GM12878 (cell line): ENCODE data around the gene ZNF709. TPM values are rescaled to one million over a fixed set of nuclear protein-coding genes. Genes with fewer than 3 reads are reported as not detected.

Source experiments
- ATAC-seq: fragments of 200-7000 bp; cut with Tn5 transposase; 3 replicates; pipeline ENCODE4 v1.9.1; 2020; ENCODE audit warnings: mild to moderate bottlenecking, moderate library complexity
- Bru-seq: library from RNA; stranded (reverse); fragments of 400-500 nt; gene quantifications from one replicate; lab custom pipeline; 2021; lab: Mats Ljungman, UMichigan
- BruChase-seq, 2 experiments: library from RNA; stranded (reverse); fragments of 400-500 nt; gene quantifications; one replicate each; lab custom pipeline; 2021; lab: Mats Ljungman, UMichigan
- BruUV-seq: library from RNA; stranded (reverse); fragments of 400-500 nt; replicated peaks from 2 replicates; lab custom pipeline; 2021; lab: Mats Ljungman, UMichigan
- CTCF ChIA-PET: fragments of 300-600 bp; sonication (Branson Sonifier 250); formaldehyde crosslinking; extraction: SDS; loops from one replicate; lab custom pipeline; 2021; ENCODE audit warnings: inconsistent platforms; lab: Yijun Ruan, JAX
- POLR2A ChIA-PET: fragments of 350-600 bp; formaldehyde crosslinking; extraction: SDS; loops from one replicate; lab custom pipeline; 2021; ENCODE audit warnings: inconsistent platforms; lab: Charles Lee
- RAD21 ChIA-PET: fragments of 300-600 bp; sonication (Branson Sonifier 250); formaldehyde crosslinking; loops from one replicate; lab custom pipeline; 2023; ENCODE audit warnings: antibody characterized with exemption; ENCODE audit not compliant: unreplicated experiment; lab: Charles Lee
- SMC1A ChIA-PET: fragments of 300-600 bp; sonication (Branson Sonifier 250); formaldehyde crosslinking; loops from one replicate; lab custom pipeline; 2023; ENCODE audit not compliant: unreplicated experiment, uncharacterized antibody; lab: Charles Lee
- DNase-seq: peaks from one replicate; pipeline ENCODE4 v3.0.0-alpha.2; 2011; ENCODE audit warnings: low read depth, low spot score
- FAIRE-seq: peaks from 3 replicates; lab custom pipeline; 2011; peaks lifted over from hg19 to GRCh38; lab: Jason Lieb, UNC
- H2AFZ ChIP-seq: 2 replicates; pipeline ENCODE4 v1.6.0; 2011; ENCODE audit warnings: low read depth, low read length, control low read depth; ENCODE audit not compliant: control insufficient read depth
- H3K27ac ChIP-seq: 2 replicates; pipeline ENCODE4 v1.5.1; 2011; ENCODE audit warnings: control low read depth; ENCODE audit not compliant: control insufficient read depth, insufficient read depth
- H3K27me3 ChIP-seq, 2 experiments: replicated peaks in 1 of 2; 2 replicates each; pipeline versions ENCODE4 v1.6.0 to v1.6.1; 2011; ENCODE audit warnings: low read length in 1 of 2; ENCODE audit not compliant: control insufficient read depth in 2 of 2, insufficient read depth in 2 of 2
- H3K36me3 ChIP-seq, 2 experiments: 2 replicates each; pipeline ENCODE4 v1.5.1; 2011; ENCODE audit warnings: low read length in 1 of 2; ENCODE audit not compliant: control insufficient read depth in 2 of 2, insufficient read depth in 2 of 2
- H3K4me1 ChIP-seq: 2 replicates; pipeline ENCODE4 v1.6.1; 2011; ENCODE audit warnings: mild to moderate bottlenecking, low read length, moderate library complexity, mixed read lengths; ENCODE audit not compliant: control insufficient read depth, insufficient read depth
- H3K4me2 ChIP-seq: 2 replicates; pipeline ENCODE4 v1.6.0; 2011; ENCODE audit warnings: control low read depth; ENCODE audit not compliant: control insufficient read depth, insufficient read depth
- H3K4me3 ChIP-seq: fragments of 200-600 bp; sonication (generic); 2 replicates; pipeline ENCODE4 v1.5.1; 2016
- H3K79me2 ChIP-seq: 2 replicates; pipeline ENCODE4 v1.6.0; 2011; ENCODE audit warnings: low read length; ENCODE audit not compliant: control insufficient read depth, insufficient read depth
- H3K9ac ChIP-seq: 2 replicates; pipeline ENCODE4 v1.8.0; 2011; ENCODE audit warnings: low read length, control low read depth, mixed read lengths; ENCODE audit not compliant: control insufficient read depth, insufficient read depth
- H3K9me3 ChIP-seq: replicated peaks from 3 replicates; pipeline ENCODE4 v1.5.1; 2011; ENCODE audit warnings: mild to moderate bottlenecking, low read length; ENCODE audit not compliant: control insufficient read depth, insufficient read depth
- H4K20me1 ChIP-seq: 2 replicates; pipeline ENCODE4 v1.6.0; 2011; ENCODE audit not compliant: control insufficient read depth, insufficient read depth
- CEBPB ChIP-seq, 2 experiments: fragments of 150-350 bp in 1 of 2; IDR thresholded peaks; 2 replicates each; pipeline ENCODE4 v1.6.1; 2012 to 2014; ENCODE audit warnings: low read depth in 2 of 2, low read length in 2 of 2, borderline replicate concordance in 1 of 2, inconsistent platforms in 1 of 2
- CHD2 ChIP-seq: IDR thresholded peaks from 2 replicates; pipeline ENCODE4 v1.6.1; 2011; ENCODE audit warnings: low read depth, low read length, improper control_type of control experiment, borderline replicate concordance
- IKZF1 ChIP-seq: fragments of 450-650 bp; conservative IDR thresholded peaks from 2 replicates; pipeline ENCODE4 v1.6.1; 2017; ENCODE audit warnings: antibody characterized with exemption, mild to moderate bottlenecking
- KLF5 ChIP-seq: fragments of 450-650 bp; IDR thresholded peaks from 2 replicates; pipeline ENCODE4 v1.6.1; 2014; ENCODE audit warnings: mild to moderate bottlenecking; ENCODE audit not compliant: partially characterized antibody
- MEF2A ChIP-seq: IDR thresholded peaks from 2 replicates; pipeline ENCODE4 v1.6.1; 2011; ENCODE audit warnings: low read depth, mild to moderate bottlenecking, low read length, moderate library complexity; ENCODE audit not compliant: insufficient read depth
- MEF2B ChIP-seq: fragments of 450-650 bp; IDR thresholded peaks from 2 replicates; pipeline ENCODE4 v1.6.1; 2018; ENCODE audit warnings: mild to moderate bottlenecking, moderate library complexity; ENCODE audit not compliant: partially characterized antibody, poor library complexity, severe bottlenecking
- MXI1 ChIP-seq: fragments of 150-350 bp; IDR thresholded peaks from 2 replicates; pipeline ENCODE4 v1.6.1; 2011; ENCODE audit warnings: low read depth, mild to moderate bottlenecking, inconsistent platforms, low read length, improper control_type of control experiment
- POLR2AphosphoS5 ChIP-seq: IDR thresholded peaks from 2 replicates; pipeline ENCODE4 v1.6.1; 2011; ENCODE audit warnings: mild to moderate bottlenecking, low read length, inconsistent platforms
- POU2F2 ChIP-seq: IDR thresholded peaks from 3 replicates; pipeline ENCODE4 v1.6.1; 2011; ENCODE audit warnings: low read depth, mild to moderate bottlenecking, low read length, borderline replicate concordance
- SMARCA5 ChIP-seq: fragments of 450-650 bp; IDR thresholded peaks from 2 replicates; pipeline ENCODE4 v1.6.1; 2017; ENCODE audit warnings: mild to moderate bottlenecking
- SPI1 ChIP-seq: IDR thresholded peaks from 2 replicates; pipeline ENCODE4 v1.6.1; 2011; ENCODE audit warnings: low read depth, mild to moderate bottlenecking, low read length, moderate library complexity, borderline replicate concordance; ENCODE audit not compliant: insufficient read depth
- TCF12 ChIP-seq: IDR thresholded peaks from 2 replicates; pipeline ENCODE4 v1.6.1; 2011; ENCODE audit warnings: low read depth, mild to moderate bottlenecking, low read length
- ZNF207 ChIP-seq: fragments of 450-650 bp; IDR thresholded peaks from 2 replicates; pipeline ENCODE4 v1.6.1; 2014; ENCODE audit warnings: antibody characterized with exemption, mild to moderate bottlenecking, borderline replicate concordance
- ZSCAN29 ChIP-seq: fragments of 450-650 bp; IDR thresholded peaks from 2 replicates; pipeline ENCODE4 v1.6.1; 2017; ENCODE audit warnings: mild to moderate bottlenecking, moderate library complexity
- WGBS: methylation state at CpG from one replicate; pipeline ENCODE4 v1.1.6; 2016; ENCODE audit warnings: low lambda C conversion rate; ENCODE audit not compliant: insufficient replicate concordance, insufficient coverage; ENCODE audit errors: missing lambda C conversion rate; 5-methylcytosine and 5-hydroxymethylcytosine counted together
- in situ Hi-C: fragments of 300-500 bp; cut with MboI; formaldehyde crosslinking; loops from 9 replicates; pipeline ENCODE4 v1.14.3; 2018; ENCODE audit warnings: mixed read lengths
- intact Hi-C: fragments of 100-400 bp; cut with micrococcal nuclease; formaldehyde crosslinking; loops from one replicate; pipeline ENCODE4 v1.14.2; 2022; ENCODE audit not compliant: unreplicated experiment
- long read RNA-seq, 2 experiments: library from polyadenylated mRNA; unstranded; transcript quantifications; one replicate each; pipeline ENCODE4 v2.0.0, GENCODE V29; 2019 to 2020
- polyA minus RNA-seq, 3 experiments: library from RNA; depleted of rRNA, polyadenylated mRNA; stranded (reverse); fragments of >200 nt; gene quantifications; 2 replicates each; pipeline ENCODE4 v1.2.3, GENCODE V29; 2011
- polyA plus RNA-seq, 11 experiments: library from polyadenylated mRNA; depleted of rRNA in 4 of 11; unstranded in 6 of 11; stranded (reverse) in 5 of 11; fragments of >200 nt; fragmentation: Nextera tagmentation in 4 of 11; fragmentation: Illumina TruSeq in 1 of 11; extraction: Ambion mirVana in 4 of 11; extraction: Trizol in 1 of 11; gene quantifications; 1 replicate in 1 of 11; 2 replicates in 10 of 11; pipeline versions ENCODE4 v1.2.1 to v1.2.3, GENCODE V29; 2011 to 2016; ENCODE audit warnings: inconsistent platforms in 2 of 11, missing spikeins in 2 of 11, low read depth in 1 of 11
- total RNA-seq, 4 experiments: library from RNA; depleted of rRNA in 3 of 4; stranded (reverse); fragments of >200 nt in 3 of 4; fragmentation: Illumina TruSeq in 1 of 4; extraction: Trizol in 1 of 4; gene quantifications; 2 replicates each; pipeline versions ENCODE4 v1.2.1 to v1.2.3, GENCODE V29; 2013 to 2021
- TF ChIP-seq, protein P1 (sequence below): fragments of 450-650 bp; IDR thresholded peaks from 2 replicates; pipeline ENCODE4 v1.6.1; 2017; ENCODE audit warnings: borderline replicate concordance
- TF ChIP-seq, protein P2 (sequence below): IDR thresholded peaks from 2 replicates; pipeline ENCODE4 v1.6.1; 2012; ENCODE audit warnings: low read depth, low read length, improper control_type of control experiment
- TF ChIP-seq, protein P3 (sequence below): fragments of 450-650 bp; IDR thresholded peaks from 2 replicates; pipeline ENCODE4 v1.6.1; 2016; ENCODE audit warnings: mild to moderate bottlenecking

Gene ZNF709
- 8.1 and 10.1 TPM in 2 replicates for total RNA-seq (2013; cell fraction: nucleolus; rRNA removed)
- total RNA-seq (2014; rRNA removed) = 1.5 and 2.5 TPM in 2 replicates
- 2.3 and 2.5 TPM in 2 replicates for total RNA-seq (2014; rRNA removed; fragmentation: Illumina TruSeq; extraction: Trizol)
- total RNA-seq (2021) = 1.3 and 1.7 TPM in 2 replicates
- polyA plus RNA-seq (2011; ENCODE audit: low read depth) = 0.97 TPM
- polyA plus RNA-seq (2011; rRNA removed) = 1.9 and 3.1 TPM in 2 replicates
- 0.80 and 1.2 TPM in 2 replicates for polyA plus RNA-seq (2011; cell fraction: cytosol; rRNA removed)
- 0.75 and 0.91 TPM in 2 replicates for polyA plus RNA-seq (2011; cell fraction: nucleus; rRNA removed)
- polyA plus RNA-seq (2012) = 0.65 and 1.1 TPM in 2 replicates
- 0.57 and 1.00 TPM in 2 replicates for polyA plus RNA-seq (2014; fragmentation: Illumina TruSeq; extraction: Trizol)
- polyA plus RNA-seq (2014; fragmentation: Nextera tagmentation; extraction: Ambion mirVana) = under 1 TPM; 0.27 to 0.56 TPM
- 0.63 and 1.5 TPM in 2 replicates for polyA plus RNA-seq (2014; rRNA removed)
- 1 to 10 TPM in 1 of 2 experiments, under 1 TPM in 1; 0.75 to 1.7 TPM for polyA plus RNA-seq (2016; fragmentation: Nextera tagmentation; extraction: Ambion mirVana)
- 3.2 and 3.4 TPM in 2 replicates for polyA minus RNA-seq (2011; rRNA and poly(A)+ RNA removed)
- polyA minus RNA-seq (2011; cell fraction: cytosol; rRNA and poly(A)+ RNA removed) = 0.80 and 1.2 TPM in 2 replicates
- 1.8 and 2.2 TPM in 2 replicates for polyA minus RNA-seq (2011; cell fraction: nucleus; rRNA and poly(A)+ RNA removed)
- Bru-seq, nascent RNA = percentile 56 among the genes with signal in this experiment
- percentile 53 among the genes with signal in this experiment for BruChase-seq, experiment 1, labeled RNA remaining after a 6-hour chase
- percentile 57 among the genes with signal in this experiment for BruChase-seq, experiment 2, labeled RNA remaining after a 2-hour chase
- long read RNA-seq, experiment 1 = 0 reads
- long read RNA-seq, experiment 2 = 0 reads

DNA sequence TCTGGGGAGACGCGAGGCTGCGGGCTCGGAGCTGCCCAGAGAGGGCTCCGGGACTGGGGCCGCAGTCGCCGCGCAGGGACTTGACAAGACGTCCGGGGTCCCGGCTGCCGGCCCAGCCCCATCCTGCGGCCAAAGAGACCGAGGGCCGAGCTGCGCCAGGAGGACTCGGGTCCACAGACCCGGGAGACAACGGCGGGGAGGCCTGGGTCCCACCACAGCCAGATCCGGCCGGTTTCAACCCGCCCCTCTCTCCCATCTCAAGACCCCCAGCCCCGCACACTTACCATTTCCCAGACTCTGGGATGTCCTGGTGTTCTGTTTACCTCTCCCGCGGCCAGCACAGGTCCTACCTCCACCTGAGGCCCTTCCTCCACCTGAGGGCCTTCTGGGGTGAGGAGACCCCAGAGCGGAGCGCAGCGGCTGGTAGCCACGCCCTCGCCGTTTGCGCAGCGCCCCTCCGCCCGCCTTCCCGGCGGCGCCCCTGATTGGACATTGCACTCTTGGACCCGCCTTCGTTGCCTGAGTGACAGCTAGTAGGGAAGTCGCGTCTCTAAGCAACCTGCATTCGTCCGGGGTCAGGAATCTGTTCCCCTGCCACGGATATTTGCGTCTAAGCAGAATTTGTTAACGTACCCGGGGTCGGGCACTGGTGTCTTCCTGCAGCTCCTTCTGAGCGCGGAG is at the start of gene ZNF709:
ZNF709 (minus strand) TSS at position 446 of the 681 bp plus-strand sequence; CDS start at position 287, 159 bp downstream.
- Histone ChIP-seq H3K4me1 (no peaks in the 10 kb centered on the region), H3K9ac (peak within 1 kb of the TSS; percentile 79), H3K36me3 (no peaks in the 10 kb centered on the region), H3K27me3 (no peaks in the 10 kb centered on the region), H4K20me1 (no peaks in the 10 kb centered on the region), H3K4me2 (peak within 1 kb of the TSS; percentile 83), H3K9me3 (no peaks in the 10 kb centered on the region; the same call in 2 of the 3 replicates), H3K4me3 (peak within 1 kb of the TSS; percentile 98), H3K79me2 (peaks cover 7% of the 10 kb centered on the region), H3K27ac (peak within 1 kb of the TSS; percentile 68), H2AFZ (peak within 1 kb of the TSS; percentile 93)
- in situ Hi-C loops (no loop called here), intact Hi-C loops (no loop called here)
- DNase-seq (peak; percentile 78), ATAC-seq (peak; percentile 99), FAIRE-seq (peak; percentile 89)
- no TSS peak for BruUV-seq
- 1% methylated on average over 53 of the region's 53 CpGs for WGBS
- ChIA-PET POLR2A (interaction anchor here (0.6 kb wide), 1 partner anchor 21 kb away, joined by 3 read pairs; no protein-coding TSS in a partner anchor), CTCF (interaction anchor here (0.9 to 1.6 kb wide), 4 partner anchors 10 to 562 kb away, joined by 3 read pairs; no protein-coding TSS in a partner anchor), RAD21 (interaction anchor here (1.4 kb wide), 1 partner anchor 11 kb away, joined by 6 read pairs; no protein-coding TSS in a partner anchor), SMC1A (interaction anchor here (1.5 kb wide), 1 partner anchor 11 kb away, joined by 8 read pairs; no protein-coding TSS in a partner anchor)
- TF ChIP-seq ZSCAN29 (peak; percentile 74; the same call in 1 of the 2 replicates), MXI1 (peak; percentile 71), CHD2 (peak; percentile 68; the same call in 1 of the 2 replicates), MEF2A (no peak), ZNF207 (no peak), KLF5 (no peak), CEBPB (IDR thresholded peaks at IDR 0.05; ENCODE audit: borderline replicate concordance in 1 of 2, low read depth in 2 of 2, low read length in 2 of 2) (no peak), POLR2AphosphoS5 (peak; percentile 71; the same call in 1 of the 2 replicates), SPI1 (peak; percentile 75; the same call in 1 of the 2 replicates), MEF2B (peak; percentile 61), TCF12 (no peak), IKZF1 (peak; percentile 16; the same call in 1 of the 2 replicates), SMARCA5 (no peak), POU2F2 (0 out of 3 replicates have a peak, but pooled peaks have one; percentile 29)
- TF ChIP-seq, protein P1, sequence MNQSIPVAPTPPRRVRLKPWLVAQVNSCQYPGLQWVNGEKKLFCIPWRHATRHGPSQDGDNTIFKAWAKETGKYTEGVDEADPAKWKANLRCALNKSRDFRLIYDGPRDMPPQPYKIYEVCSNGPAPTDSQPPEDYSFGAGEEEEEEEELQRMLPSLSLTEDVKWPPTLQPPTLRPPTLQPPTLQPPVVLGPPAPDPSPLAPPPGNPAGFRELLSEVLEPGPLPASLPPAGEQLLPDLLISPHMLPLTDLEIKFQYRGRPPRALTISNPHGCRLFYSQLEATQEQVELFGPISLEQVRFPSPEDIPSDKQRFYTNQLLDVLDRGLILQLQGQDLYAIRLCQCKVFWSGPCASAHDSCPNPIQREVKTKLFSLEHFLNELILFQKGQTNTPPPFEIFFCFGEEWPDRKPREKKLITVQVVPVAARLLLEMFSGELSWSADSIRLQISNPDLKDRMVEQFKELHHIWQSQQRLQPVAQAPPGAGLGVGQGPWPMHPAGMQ = no peak
- TF ChIP-seq, protein P2, sequence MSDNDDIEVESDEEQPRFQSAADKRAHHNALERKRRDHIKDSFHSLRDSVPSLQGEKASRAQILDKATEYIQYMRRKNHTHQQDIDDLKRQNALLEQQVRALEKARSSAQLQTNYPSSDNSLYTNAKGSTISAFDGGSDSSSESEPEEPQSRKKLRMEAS = no peak
- TF ChIP-seq, protein P3, sequence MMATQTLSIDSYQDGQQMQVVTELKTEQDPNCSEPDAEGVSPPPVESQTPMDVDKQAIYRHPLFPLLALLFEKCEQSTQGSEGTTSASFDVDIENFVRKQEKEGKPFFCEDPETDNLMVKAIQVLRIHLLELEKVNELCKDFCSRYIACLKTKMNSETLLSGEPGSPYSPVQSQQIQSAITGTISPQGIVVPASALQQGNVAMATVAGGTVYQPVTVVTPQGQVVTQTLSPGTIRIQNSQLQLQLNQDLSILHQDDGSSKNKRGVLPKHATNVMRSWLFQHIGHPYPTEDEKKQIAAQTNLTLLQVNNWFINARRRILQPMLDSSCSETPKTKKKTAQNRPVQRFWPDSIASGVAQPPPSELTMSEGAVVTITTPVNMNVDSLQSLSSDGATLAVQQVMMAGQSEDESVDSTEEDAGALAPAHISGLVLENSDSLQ = peak; percentile 99
